WTC11 (cell line): Measurements from ENCODE around the gene SH3BP4.

Experiments
- ARID4B ChIP-seq: sonication (generic); formaldehyde crosslinking; IDR thresholded peaks from 2 replicates; pipeline ENCODE4 v1.8.0; 2023; ENCODE audit warnings: missing genetic modification reagents, mild to moderate bottlenecking, borderline replicate concordance
- CTCF ChIP-seq: fragments of 200-600 bp; IDR thresholded peaks from 2 replicates; pipeline ENCODE4 v1.8.0; 2022; ENCODE audit warnings: antibody characterized with exemption
- E2F1 ChIP-seq: sonication (generic); formaldehyde crosslinking; IDR thresholded peaks from 2 replicates; pipeline ENCODE4 v1.8.0; 2022; ENCODE audit warnings: mild to moderate bottlenecking, missing genetic modification reagents
- E2F4 ChIP-seq: sonication (generic); formaldehyde crosslinking; IDR thresholded peaks from 2 replicates; pipeline ENCODE4 v1.8.1; 2022; ENCODE audit warnings: low read depth, mild to moderate bottlenecking, moderate library complexity, missing genetic modification reagents, borderline replicate concordance
- ETV6 ChIP-seq: sonication (generic); formaldehyde crosslinking; IDR thresholded peaks from 2 replicates; pipeline ENCODE4 v1.8.1; 2022; ENCODE audit warnings: mild to moderate bottlenecking, missing genetic modification reagents
- FOXP4 ChIP-seq: sonication (generic); formaldehyde crosslinking; IDR thresholded peaks from 2 replicates; pipeline ENCODE4 v1.8.0; 2022; ENCODE audit warnings: mild to moderate bottlenecking, missing genetic modification reagents
- IRF2 ChIP-seq: sonication (generic); formaldehyde crosslinking; IDR thresholded peaks from 2 replicates; pipeline ENCODE4 v1.8.0; 2022; ENCODE audit warnings: low read depth, missing genetic modification reagents, borderline replicate concordance
- MAX ChIP-seq: sonication (generic); formaldehyde crosslinking; IDR thresholded peaks from 2 replicates; pipeline ENCODE4 v1.8.0; 2022; ENCODE audit warnings: mild to moderate bottlenecking, missing genetic modification reagents
- NFE2L1 ChIP-seq: sonication (generic); formaldehyde crosslinking; IDR thresholded peaks from 2 replicates; pipeline ENCODE4 v1.8.1; 2023; ENCODE audit warnings: missing genetic modification reagents
- NR3C1 ChIP-seq: sonication (generic); formaldehyde crosslinking; conservative IDR thresholded peaks from 2 replicates; pipeline ENCODE4 v1.8.1; 2023; ENCODE audit warnings: low read depth, mild to moderate bottlenecking, missing genetic modification reagents
- RELA ChIP-seq: sonication (generic); formaldehyde crosslinking; IDR thresholded peaks from 2 replicates; pipeline ENCODE4 v1.8.1; 2022; ENCODE audit warnings: missing genetic modification reagents, mild to moderate bottlenecking, borderline replicate concordance
- TEAD4 ChIP-seq: sonication (generic); formaldehyde crosslinking; IDR thresholded peaks from 2 replicates; pipeline ENCODE4 v1.8.0; 2022; ENCODE audit warnings: mild to moderate bottlenecking, missing genetic modification reagents
- ZNF232 ChIP-seq: sonication (generic); formaldehyde crosslinking; IDR thresholded peaks from 2 replicates; pipeline ENCODE4 v1.8.0; 2022; ENCODE audit warnings: mild to moderate bottlenecking, missing genetic modification reagents
- ZNF281 ChIP-seq: sonication (generic); formaldehyde crosslinking; IDR thresholded peaks from 2 replicates; pipeline ENCODE4 v1.8.0; 2023; ENCODE audit warnings: mild to moderate bottlenecking, missing genetic modification reagents

GRCh38 chr2:235091421-235091820, 139.6 kb downstream of the SH3BP4 start:
- no peak for TF ChIP-seq E2F1 (CRISPR knock-in tag)
- TF ChIP-seq CTCF = no peak
- TF ChIP-seq ETV6 (CRISPR knock-in tag) = no peak
- TF ChIP-seq RELA = no peak
- no peak for TF ChIP-seq ZNF232 (CRISPR knock-in tag)
- TF ChIP-seq FOXP4 (CRISPR knock-in tag) = no peak
- TF ChIP-seq NR3C1 = no peak
- TF ChIP-seq TEAD4 (CRISPR knock-in tag) = no peak
- TF ChIP-seq E2F4 (CRISPR knock-in tag) = no peak
- TF ChIP-seq ARID4B (CRISPR knock-in tag) = no peak
- no peak for TF ChIP-seq ZNF281 (CRISPR knock-in tag)
- TF ChIP-seq IRF2 (CRISPR knock-in tag) = no peak
- no peak for TF ChIP-seq NFE2L1 (CRISPR knock-in tag)
- TF ChIP-seq MAX (CRISPR knock-in tag) = no peak
